Erythroblast (primary cell): ENCODE results near the gene AP3M1.

ENCODE experiments used
- DNase-seq, 2 experiments: peaks; one replicate each; lab custom pipeline; 2025; lab: John Stamatoyannopoulos, UW
- GATA1 ChIP-seq: IDR thresholded peaks from 2 replicates; pipeline ENCODE4 v1.6.1; 2011; ENCODE audit warnings: low read depth, mild to moderate bottlenecking, control low read depth, low read length, moderate library complexity
- POLR2A ChIP-seq: IDR thresholded peaks from 2 replicates; pipeline ENCODE4 v1.6.1; 2011; ENCODE audit warnings: mild to moderate bottlenecking, low read length

Gene AP3M1

DNA sequence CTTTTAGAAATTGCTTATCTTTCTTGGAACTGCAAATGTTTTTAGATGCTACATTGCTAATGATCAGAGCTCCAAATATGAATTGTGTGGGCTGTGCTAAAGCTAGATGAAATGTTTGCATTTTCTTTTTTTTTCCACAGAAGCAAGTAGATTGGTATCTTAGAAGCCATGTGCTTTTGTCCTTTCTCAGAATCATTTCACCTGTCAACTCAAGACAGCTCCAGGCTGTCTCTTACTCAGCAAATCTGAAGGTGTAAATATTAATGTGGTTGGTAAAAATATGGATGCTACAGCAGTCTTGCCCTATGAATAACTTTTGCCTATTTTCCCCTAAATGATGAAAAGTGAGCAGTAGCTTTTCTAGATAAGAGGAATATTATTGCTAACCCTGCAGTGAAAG is 41.2 kb downstream of the AP3M1 start:
- TF ChIP-seq GATA1 (no peak), POLR2A (no peak)
- no peak for DNase-seq

- TF ChIP-seq GATA1 (no peak), POLR2A (no peak)
- DNase-seq = no peak
Observed at GRCh38 chr10:74107391-74107790, 43.2 kb downstream of the AP3M1 start.

- DNase-seq = no peak
Observed at GRCh38 chr10:74104996-74105395, 45.6 kb downstream of the AP3M1 start.

DNA sequence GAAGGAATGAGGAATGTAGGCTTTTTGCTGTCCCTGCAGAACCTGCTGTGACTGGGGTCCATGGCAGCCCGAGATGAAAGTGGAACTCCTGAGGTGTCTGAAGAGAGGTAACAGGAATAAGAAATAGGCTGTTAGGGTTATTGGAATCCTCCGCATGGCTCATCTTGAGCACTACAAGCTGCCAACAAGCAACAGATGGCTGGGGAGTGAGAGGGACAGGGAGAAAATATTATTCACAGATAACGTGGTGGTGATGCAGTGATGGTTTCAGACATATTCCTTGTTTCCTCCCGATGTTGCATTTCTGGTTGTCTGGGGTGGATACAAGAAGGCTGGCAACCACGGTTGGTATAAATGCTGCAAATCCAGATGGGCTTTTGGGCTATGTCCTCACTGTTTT is 46.1 kb downstream of the AP3M1 start:
- TF ChIP-seq POLR2A = no peak
- TF ChIP-seq GATA1 = no peak
- no peak for DNase-seq

More at GRCh38 chr10:74104996-74105395, 45.6 kb downstream of the AP3M1 start:
- TF ChIP-seq POLR2A = no peak
- TF ChIP-seq GATA1 = no peak

- peak; percentile 16 to 43 for DNase-seq
- TF ChIP-seq GATA1 (no peak), POLR2A (no peak)
Observed at GRCh38 chr10:74103560-74104258, 46.9 kb downstream of the AP3M1 start.

DNA sequence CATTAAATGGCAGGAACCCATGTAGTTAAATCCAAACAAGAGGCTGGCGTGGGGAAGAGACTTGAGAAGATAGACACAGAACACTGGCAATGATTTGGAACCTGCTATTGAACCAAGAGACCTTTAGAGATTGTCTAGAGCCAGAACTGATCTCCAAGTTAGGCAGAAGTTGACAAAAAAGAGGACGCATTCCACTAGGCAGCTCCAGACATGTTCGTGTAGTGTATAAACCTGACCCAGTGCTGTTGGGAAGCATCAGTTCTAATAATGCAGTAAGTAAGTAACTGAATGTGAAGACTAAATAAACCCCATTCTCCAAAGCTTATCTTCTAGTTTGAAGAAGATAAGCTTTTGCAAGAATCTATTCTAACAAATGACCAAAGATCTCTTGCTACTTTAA is 50.8 kb downstream of the AP3M1 start:
- no peak for DNase-seq
- no peak for TF ChIP-seq GATA1
- no peak for TF ChIP-seq POLR2A

DNA sequence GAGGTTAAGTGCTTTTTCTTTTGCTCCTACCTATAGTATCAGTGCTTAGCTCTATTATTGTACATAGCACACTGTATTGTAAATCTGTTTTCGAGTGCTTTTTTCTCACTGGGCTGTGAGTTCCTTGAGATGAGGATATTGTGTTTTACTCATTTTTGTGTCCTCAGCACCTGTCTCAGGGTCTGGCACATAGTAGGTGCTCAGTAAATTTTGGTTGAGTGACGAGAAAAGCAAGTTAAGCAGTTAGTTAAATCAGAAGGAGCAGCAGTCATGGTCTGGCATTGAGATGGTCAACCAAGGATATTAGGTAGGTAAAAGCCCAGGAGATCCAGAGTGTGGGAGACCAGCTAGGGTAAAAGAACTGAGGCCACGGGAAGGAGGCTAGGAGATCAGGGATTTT is 51.2 kb downstream of the AP3M1 start:
- TF ChIP-seq POLR2A (no peak), GATA1 (no peak)
- DNase-seq = no peak

DNA sequence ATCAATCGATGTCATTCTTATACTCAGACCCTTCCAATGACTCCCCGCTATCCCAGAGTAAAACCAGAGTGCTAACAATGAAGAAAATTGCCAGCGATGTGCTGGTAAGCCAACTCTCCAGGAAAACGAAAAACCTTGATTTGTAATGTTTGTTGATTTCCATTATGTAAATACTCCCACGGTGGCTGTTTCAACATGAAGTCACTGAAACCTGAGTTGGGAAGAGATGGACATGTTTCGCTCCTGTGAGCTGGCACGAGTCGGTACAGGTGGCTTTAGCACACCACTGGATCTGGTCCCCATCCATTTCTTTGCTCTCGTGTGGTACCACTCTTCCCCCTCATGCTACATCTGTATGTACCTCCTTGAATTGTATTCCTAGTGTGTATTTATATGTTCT is 52.9 kb downstream of the AP3M1 start:
- TF ChIP-seq POLR2A (no peak), GATA1 (no peak)
- DNase-seq = no peak

GRCh38 chr10:74096777-74097176 is 53.9 kb downstream of the AP3M1 start:
- DNase-seq = no peak
- TF ChIP-seq GATA1 (no peak), POLR2A (no peak)

GRCh38 chr10:74094231-74094630 is 56.4 kb downstream of the AP3M1 start:
- TF ChIP-seq POLR2A (no peak), GATA1 (no peak)
- no peak for DNase-seq

- peak in 1 of 2 experiments; percentile 14 for DNase-seq
- TF ChIP-seq POLR2A (no peak), GATA1 (no peak)
Observed at GRCh38 chr10:74093530-74094164, 57.0 kb downstream of the AP3M1 start.

DNA sequence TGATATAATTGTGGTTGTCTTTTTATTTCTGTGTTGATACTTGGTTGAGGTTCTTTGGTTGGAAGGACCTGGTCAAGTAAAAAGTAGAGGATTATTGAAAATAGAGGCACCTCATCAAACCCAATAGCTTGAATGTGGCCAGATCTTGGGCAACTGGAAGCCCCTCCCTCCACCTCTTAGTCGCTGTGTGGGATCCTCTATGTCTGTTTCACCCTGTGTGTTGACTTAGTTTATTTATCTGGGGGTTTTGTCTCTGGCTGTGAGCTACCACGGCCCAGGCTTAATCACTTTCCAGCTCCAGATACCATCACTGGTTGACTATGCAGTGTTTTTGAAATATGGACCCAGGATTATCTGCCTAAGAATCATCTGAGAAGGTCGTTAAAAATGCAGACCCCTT is 58.3 kb downstream of the AP3M1 start:
- TF ChIP-seq GATA1 (no peak), POLR2A (no peak)
- DNase-seq = no peak

DNA sequence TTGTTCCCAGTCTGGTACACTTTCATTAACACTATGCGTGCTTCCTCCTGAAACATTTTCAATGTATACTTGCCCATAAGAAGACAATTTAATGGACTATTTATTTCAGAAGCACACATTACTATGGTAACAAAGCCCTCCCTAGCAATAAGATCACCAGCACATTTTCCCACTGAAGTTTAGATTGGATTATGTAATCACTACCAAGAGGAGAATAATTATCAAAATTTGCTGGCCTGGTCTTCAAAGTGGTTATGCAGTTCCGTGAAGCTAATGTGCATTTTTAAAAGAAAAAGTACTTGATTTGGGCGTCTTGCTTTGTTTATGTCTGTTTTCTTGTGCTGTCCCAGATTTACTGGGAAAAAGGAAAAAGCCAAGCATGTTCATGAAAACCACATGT is 61.9 kb downstream of the AP3M1 start:
- no peak for DNase-seq
- TF ChIP-seq POLR2A (no peak), GATA1 (no peak)

- DNase-seq = no peak
- no peak for TF ChIP-seq GATA1
- no peak for TF ChIP-seq POLR2A
Observed at GRCh38 chr10:74086317-74086716, 64.3 kb downstream of the AP3M1 start.
